ENCODE measurements around the gene TTC29. TPM values are rescaled to one million over a fixed set of nuclear protein-coding genes. Genes with fewer than 3 reads are reported as not detected.

TTC29 gene
- polyA plus RNA-seq, 1 of the 3 experiments (the other 2 are of a cell fraction): not detected

GRCh38 chr4:146943691-146944375, 1.8 kb downstream of the TTC29 start:
- Histone ChIP-seq H3K79me2 (ENCODE audit: insufficient read depth) (no peaks in the 10 kb centered on the region), H3K27ac (ENCODE audit: low read depth in 2 of 2, low read length in 1 of 2) (no peak overlapping the region), H3K4me2 (no peak overlapping the region), H3K9ac (no peak overlapping the region), H3K9me3 (no peaks in the 10 kb centered on the region), H2AFZ (ENCODE audit: low read depth) (no peak overlapping the region), H3K27me3 (ENCODE audit: insufficient read depth) (no peaks in the 10 kb centered on the region), H3K9me2 (no peaks in the 10 kb centered on the region), H3K36me3 (replicated peaks in 1 of 2; ENCODE audit: control insufficient read depth in 1 of 2, insufficient read depth in 2 of 2, low read length in 1 of 2) (no peaks in the 10 kb centered on the region), H3K4me3 (ENCODE audit: low read depth in 2 of 2, low read length in 1 of 2) (no peak overlapping the region), H3F3A (replicated peaks; ENCODE audit: insufficient read depth) (peaks cover 5% of the 10 kb centered on the region), H3K4me1 (ENCODE audit: control insufficient read depth in 1 of 2, insufficient read depth in 2 of 2, low read depth in 1 of 2, low read length in 1 of 2) (peaks cover 0 to 6% of the 10 kb centered on the region in 2 experiments; a peak in 2 of 4 replicates), H4K20me1 (ENCODE audit: insufficient read depth) (no peaks in the 10 kb centered on the region)
- DNase-seq: no peak
- ChIA-PET CTCF (interaction anchor here (1.1 kb wide), 1 partner anchor 601 kb away, joined by 3 read pairs; no protein-coding TSS in a partner anchor), POLR2A (no interaction called here)
- 71% methylated on average over 3 of the region's 3 CpGs for WGBS (ENCODE audit: low lambda C conversion rate)
- no peak for TF ChIP-seq FOSL2 (IDR thresholded peaks at IDR 0.05; ENCODE audit: borderline replicate concordance, low read depth)
- TF ChIP-seq ELF1 (IDR thresholded peaks at IDR 0.05): no peak
- TF ChIP-seq USF1 (IDR thresholded peaks at IDR 0.05; ENCODE audit: borderline replicate concordance, low read depth): no peak
- no peak for TF ChIP-seq SMC3 (IDR thresholded peaks at IDR 0.05; ENCODE audit: low read depth, low read length)
- TF ChIP-seq NFIC (IDR thresholded peaks at IDR 0.05; ENCODE audit: borderline replicate concordance): no peak
- no peak for TF ChIP-seq RCOR1 (IDR thresholded peaks at IDR 0.05; ENCODE audit: low read length)

GRCh38 chr4:146932116-146932515, 13.5 kb downstream of the TTC29 start:
- H2AFZ ChIP-seq (ENCODE audit: low read depth): no peak overlapping the region
- ChIA-PET POLR2A (no interaction called here), CTCF (interaction anchor here (0.6 to 1.2 kb wide), 3 partner anchors 138 to 591 kb away, joined by 3 to 4 read pairs (median 3); no protein-coding TSS in a partner anchor)
- no peaks in the 10 kb centered on the region for H3K9me2 ChIP-seq
- no peaks in the 10 kb centered on the region for H3F3A ChIP-seq (replicated peaks; ENCODE audit: insufficient read depth)
- 2% methylated on average over 1 of the region's 1 CpG for WGBS (ENCODE audit: low lambda C conversion rate)
- H3K4me3 ChIP-seq (ENCODE audit: low read depth in 2 of 2, low read length in 1 of 2): no peak overlapping the region
- H3K79me2 ChIP-seq (ENCODE audit: insufficient read depth): no peaks in the 10 kb centered on the region
- H3K9me3 ChIP-seq: no peaks in the 10 kb centered on the region
- no peaks in the 10 kb centered on the region for H4K20me1 ChIP-seq (ENCODE audit: insufficient read depth)
- H3K9ac ChIP-seq: no peak overlapping the region
- no peaks in the 10 kb centered on the region for H3K36me3 ChIP-seq (replicated peaks in 1 of 2; ENCODE audit: control insufficient read depth in 1 of 2, insufficient read depth in 2 of 2, low read length in 1 of 2)
- no peaks in the 10 kb centered on the region; the same call in 1 of the 2 replicates for H3K27me3 ChIP-seq (ENCODE audit: insufficient read depth)
- no peak overlapping the region for H3K27ac ChIP-seq (ENCODE audit: low read depth in 2 of 2, low read length in 1 of 2)
- DNase-seq: no peak
- no peak overlapping the region for H3K4me2 ChIP-seq
- TF ChIP-seq EP300 (IDR thresholded peaks at IDR 0.05; ENCODE audit: borderline replicate concordance in 1 of 2, low read depth in 1 of 2, low read length in 1 of 2) (no peak), IRF3 (IDR thresholded peaks at IDR 0.05; ENCODE audit: low read depth, low read length) (no peak), USF2 (IDR thresholded peaks at IDR 0.05; ENCODE audit: borderline replicate concordance, low read depth, low read length) (no peak), CHD2 (IDR thresholded peaks at IDR 0.05; ENCODE audit: low read length, partially characterized antibody) (no peak), MXI1 (IDR thresholded peaks at IDR 0.05; ENCODE audit: low read depth, low read length) (no peak), RFX5 (IDR thresholded peaks at IDR 0.05; ENCODE audit: low read length) (no peak), GATA2 (CRISPR knock-in tag; IDR thresholded peaks at IDR 0.05) (no peak), FOXJ3 (CRISPR knock-in tag; IDR thresholded peaks at IDR 0.05) (no peak), EZH2phosphoT487 (IDR thresholded peaks at IDR 0.05; ENCODE audit: borderline replicate concordance, low read depth) (no peak)
- no peaks in the 10 kb centered on the region for H3K4me1 ChIP-seq (ENCODE audit: control insufficient read depth in 1 of 2, insufficient read depth in 2 of 2, low read depth in 1 of 2, low read length in 1 of 2)

All from SK-N-SH (cell line).